ENCODE measurements around the gene FRMD4A.

The FRMD4A gene

GRCh38 chr10:13970236-13970956 is 360.3 kb downstream of the FRMD4A start:
- 84 to 85% methylated on average over 15 to 18 of the region's 18 CpGs for WGBS, 2 experiments

GRCh38 chr10:13969792-13970140 is 361.0 kb downstream of the FRMD4A start:
- Histone ChIP-seq H3K36me3 (ENCODE audit: control insufficient read depth, insufficient read depth, low read length) (no peaks in the 10 kb centered on the region), H3K4me3 (ENCODE audit: insufficient read depth, low read depth, low read length) (no peak overlapping the region), H3K27ac (ENCODE audit: insufficient read depth, low read depth, low read length, poor library complexity, severe bottlenecking) (no peak overlapping the region), H3K9me3 (ENCODE audit: control insufficient read depth, low read length) (no peaks in the 10 kb centered on the region), H3K4me1 (ENCODE audit: control insufficient read depth, insufficient read depth, low read length) (peaks cover 24% of the 10 kb centered on the region), H3K27me3 (ENCODE audit: control insufficient read depth, insufficient read depth, low read length, poor library complexity, severe bottlenecking) (no peaks in the 10 kb centered on the region)
- 94 to 97% methylated on average over 3 of the region's 3 CpGs for WGBS, 2 experiments

More at GRCh38 chr10:13970236-13970956, 360.3 kb downstream of the FRMD4A start:
- Histone ChIP-seq H3K27ac (ENCODE audit: insufficient read depth, low read depth, low read length, poor library complexity, severe bottlenecking) (no peak overlapping the region), H3K4me1 (ENCODE audit: control insufficient read depth, insufficient read depth, low read length) (peaks cover 24% of the 10 kb centered on the region), H3K27me3 (ENCODE audit: control insufficient read depth, insufficient read depth, low read length, poor library complexity, severe bottlenecking) (no peaks in the 10 kb centered on the region), H3K9me3 (ENCODE audit: control insufficient read depth, low read length) (no peaks in the 10 kb centered on the region), H3K4me3 (ENCODE audit: insufficient read depth, low read depth, low read length) (no peak overlapping the region), H3K36me3 (ENCODE audit: control insufficient read depth, insufficient read depth, low read length) (no peaks in the 10 kb centered on the region)

- Histone ChIP-seq H3K27ac (ENCODE audit: insufficient read depth, low read depth, low read length, poor library complexity, severe bottlenecking) (no peak overlapping the region), H3K27me3 (ENCODE audit: control insufficient read depth, insufficient read depth, low read length, poor library complexity, severe bottlenecking) (no peaks in the 10 kb centered on the region), H3K9me3 (ENCODE audit: control insufficient read depth, low read length) (no peaks in the 10 kb centered on the region), H3K36me3 (ENCODE audit: control insufficient read depth, insufficient read depth, low read length) (no peaks in the 10 kb centered on the region), H3K4me3 (ENCODE audit: insufficient read depth, low read depth, low read length) (no peak overlapping the region), H3K4me1 (ENCODE audit: control insufficient read depth, insufficient read depth, low read length) (peaks cover 24% of the 10 kb centered on the region)
- WGBS, 2 experiments, result 91 to 94% methylated on average over 12 of the region's 12 CpGs
Observed at GRCh38 chr10:13969118-13969791, 361.5 kb downstream of the FRMD4A start.

- H3K27me3 ChIP-seq (ENCODE audit: control insufficient read depth, insufficient read depth, low read length, poor library complexity, severe bottlenecking), result no peaks in the 10 kb centered on the region
- H3K4me1 ChIP-seq (ENCODE audit: control insufficient read depth, insufficient read depth, low read length), result no peaks in the 10 kb centered on the region
- WGBS, 2 experiments, result 86 to 89% methylated on average over 3 of the region's 3 CpGs
- H3K36me3 ChIP-seq (ENCODE audit: control insufficient read depth, insufficient read depth, low read length), result no peaks in the 10 kb centered on the region
- no peak overlapping the region for H3K27ac ChIP-seq (ENCODE audit: insufficient read depth, low read depth, low read length, poor library complexity, severe bottlenecking)
- no peak overlapping the region for H3K4me3 ChIP-seq (ENCODE audit: insufficient read depth, low read depth, low read length)
- no peaks in the 10 kb centered on the region for H3K9me3 ChIP-seq (ENCODE audit: control insufficient read depth, low read length)
Observed at GRCh38 chr10:13961853-13962252, 368.9 kb downstream of the FRMD4A start.

GRCh38 chr10:13961097-13961496 is 369.6 kb downstream of the FRMD4A start:
- Histone ChIP-seq H3K27me3 (ENCODE audit: control insufficient read depth, insufficient read depth, low read length, poor library complexity, severe bottlenecking) (no peaks in the 10 kb centered on the region), H3K9me3 (ENCODE audit: control insufficient read depth, low read length) (no peaks in the 10 kb centered on the region), H3K4me3 (ENCODE audit: insufficient read depth, low read depth, low read length) (no peak overlapping the region), H3K4me1 (ENCODE audit: control insufficient read depth, insufficient read depth, low read length) (no peaks in the 10 kb centered on the region), H3K27ac (ENCODE audit: insufficient read depth, low read depth, low read length, poor library complexity, severe bottlenecking) (no peak overlapping the region), H3K36me3 (ENCODE audit: control insufficient read depth, insufficient read depth, low read length) (no peaks in the 10 kb centered on the region)
- WGBS, 2 experiments, result 78 to 83% methylated on average over 5 of the region's 5 CpGs

GRCh38 chr10:13960603-13961002 is 370.1 kb downstream of the FRMD4A start:
- no peaks in the 10 kb centered on the region for H3K36me3 ChIP-seq (ENCODE audit: control insufficient read depth, insufficient read depth, low read length)
- H3K9me3 ChIP-seq (ENCODE audit: control insufficient read depth, low read length), result no peaks in the 10 kb centered on the region
- H3K4me1 ChIP-seq (ENCODE audit: control insufficient read depth, insufficient read depth, low read length), result no peaks in the 10 kb centered on the region
- 84 to 87% methylated on average over 3 of the region's 3 CpGs for WGBS, 2 experiments
- H3K27me3 ChIP-seq (ENCODE audit: control insufficient read depth, insufficient read depth, low read length, poor library complexity, severe bottlenecking), result no peaks in the 10 kb centered on the region
- no peak overlapping the region for H3K4me3 ChIP-seq (ENCODE audit: insufficient read depth, low read depth, low read length)
- no peak overlapping the region for H3K27ac ChIP-seq (ENCODE audit: insufficient read depth, low read depth, low read length, poor library complexity, severe bottlenecking)

GRCh38 chr10:13959443-13960359 is 371.0 kb downstream of the FRMD4A start:
- WGBS, 2 experiments, result 79 to 80% methylated on average over 17 to 18 of the region's 18 CpGs
- Histone ChIP-seq H3K9me3 (ENCODE audit: control insufficient read depth, low read length) (no peaks in the 10 kb centered on the region), H3K4me3 (ENCODE audit: insufficient read depth, low read depth, low read length) (no peak overlapping the region), H3K27ac (ENCODE audit: insufficient read depth, low read depth, low read length, poor library complexity, severe bottlenecking) (no peak overlapping the region), H3K4me1 (ENCODE audit: control insufficient read depth, insufficient read depth, low read length) (no peaks in the 10 kb centered on the region), H3K27me3 (ENCODE audit: control insufficient read depth, insufficient read depth, low read length, poor library complexity, severe bottlenecking) (no peaks in the 10 kb centered on the region), H3K36me3 (ENCODE audit: control insufficient read depth, insufficient read depth, low read length) (no peaks in the 10 kb centered on the region)

- Histone ChIP-seq H3K27ac (ENCODE audit: insufficient read depth, low read depth, low read length, poor library complexity, severe bottlenecking) (no peak overlapping the region), H3K36me3 (ENCODE audit: control insufficient read depth, insufficient read depth, low read length) (no peaks in the 10 kb centered on the region), H3K4me1 (ENCODE audit: control insufficient read depth, insufficient read depth, low read length) (no peaks in the 10 kb centered on the region), H3K9me3 (ENCODE audit: control insufficient read depth, low read length) (no peaks in the 10 kb centered on the region), H3K4me3 (ENCODE audit: insufficient read depth, low read depth, low read length) (no peak overlapping the region), H3K27me3 (ENCODE audit: control insufficient read depth, insufficient read depth, low read length, poor library complexity, severe bottlenecking) (no peaks in the 10 kb centered on the region)
- WGBS, 2 experiments, result 84 to 86% methylated on average over 9 of the region's 9 CpGs
Observed at GRCh38 chr10:13957856-13958255, 372.9 kb downstream of the FRMD4A start.

GRCh38 chr10:13956826-13957225 is 373.9 kb downstream of the FRMD4A start:
- Histone ChIP-seq H3K27me3 (ENCODE audit: control insufficient read depth, insufficient read depth, low read length, poor library complexity, severe bottlenecking) (no peaks in the 10 kb centered on the region), H3K9me3 (ENCODE audit: control insufficient read depth, low read length) (no peaks in the 10 kb centered on the region)
- WGBS, 2 experiments, result 75 to 76% methylated on average over 8 of the region's 8 CpGs

More at GRCh38 chr10:13956826-13957225, 373.9 kb downstream of the FRMD4A start:
- no peak overlapping the region for H3K27ac ChIP-seq (ENCODE audit: insufficient read depth, low read depth, low read length, poor library complexity, severe bottlenecking)
- H3K36me3 ChIP-seq (ENCODE audit: control insufficient read depth, insufficient read depth, low read length), result no peaks in the 10 kb centered on the region
- no peaks in the 10 kb centered on the region for H3K4me1 ChIP-seq (ENCODE audit: control insufficient read depth, insufficient read depth, low read length)
- H3K4me3 ChIP-seq (ENCODE audit: insufficient read depth, low read depth, low read length), result no peak overlapping the region
